RWPE2 (cell line): ENCODE data around the gene EDNRA.

Source experiments
- ATAC-seq: fragments of 200-7000 bp; cut with Tn5 transposase; 3 replicates; pipeline ENCODE4 v1.9.1; 2021; ENCODE audit warnings: low read depth
- DNase-seq: peaks from one replicate; pipeline ENCODE4 v3.0.0-alpha.2; 2020; ENCODE audit warnings: low spot score
- H3K27ac ChIP-seq: fragments of 450-650 bp; 2 replicates; pipeline ENCODE4 v1.5.1; 2017; ENCODE audit warnings: mild to moderate bottlenecking; ENCODE audit not compliant: poor library complexity, severe bottlenecking
- H3K27me3 ChIP-seq: fragments of 250-450 bp; sonication (Bioruptor Pico); 2 replicates; pipeline ENCODE4 v1.5.1; 2021; ENCODE audit warnings: mild to moderate bottlenecking, moderate library complexity; ENCODE audit not compliant: insufficient read depth, poor library complexity, severe bottlenecking
- H3K36me3 ChIP-seq: fragments of 250-450 bp; sonication (Bioruptor Pico); 2 replicates; pipeline ENCODE4 v1.5.1; 2020; ENCODE audit warnings: low read depth, mild to moderate bottlenecking, moderate library complexity
- H3K4me1 ChIP-seq: fragments of 250-450 bp; sonication (Bioruptor Pico); 2 replicates; pipeline ENCODE4 v1.5.1; 2021; ENCODE audit warnings: mild to moderate bottlenecking, moderate library complexity; ENCODE audit not compliant: insufficient read depth, poor library complexity, severe bottlenecking
- H3K4me3 ChIP-seq: fragments of 250-450 bp; sonication (Bioruptor Pico); 2 replicates; pipeline ENCODE4 v1.5.1; 2021; ENCODE audit warnings: mild to moderate bottlenecking, moderate library complexity; ENCODE audit not compliant: severe bottlenecking
- H3K9me3 ChIP-seq: fragments of 250-450 bp; sonication (Bioruptor Pico); 2 replicates; pipeline ENCODE4 v1.5.1; 2021; ENCODE audit warnings: mild to moderate bottlenecking, moderate library complexity; ENCODE audit not compliant: severe bottlenecking
- CTCF ChIP-seq: fragments of 450-650 bp; IDR thresholded peaks from one replicate; pipeline ENCODE4 v1.5.1; 2017; ENCODE audit warnings: mild to moderate bottlenecking, moderate library complexity; ENCODE audit not compliant: poor library complexity, severe bottlenecking

The EDNRA gene

GRCh38 chr4:147492761-147493160, 11.9 kb downstream of the EDNRA start:
- Histone ChIP-seq H3K4me3 (no peak overlapping the region), H3K36me3 (no peaks in the 10 kb centered on the region), H3K27ac (no peak overlapping the region), H3K9me3 (no peaks in the 10 kb centered on the region), H3K27me3 (no peaks in the 10 kb centered on the region), H3K4me1 (peaks cover 3% of the 10 kb centered on the region)
- no peak for ATAC-seq
- TF ChIP-seq CTCF: no peak
- no peak for DNase-seq

GRCh38 chr4:147493307-147493706, 12.4 kb downstream of the EDNRA start:
- Histone ChIP-seq H3K4me1 (peaks cover 8% of the 10 kb centered on the region), H3K9me3 (no peaks in the 10 kb centered on the region), H3K4me3 (no peak overlapping the region), H3K27ac (no peak overlapping the region), H3K27me3 (no peaks in the 10 kb centered on the region), H3K36me3 (no peaks in the 10 kb centered on the region)
- ATAC-seq: no peak
- DNase-seq: no peak
- TF ChIP-seq CTCF: no peak

- Histone ChIP-seq H3K9me3 (no peaks in the 10 kb centered on the region), H3K4me3 (no peak overlapping the region), H3K36me3 (no peaks in the 10 kb centered on the region), H3K27me3 (no peaks in the 10 kb centered on the region), H3K27ac (no peak overlapping the region), H3K4me1 (peaks cover 14% of the 10 kb centered on the region)
- no peak for ATAC-seq
- no peak for DNase-seq
- TF ChIP-seq CTCF: no peak
These were observed 13.4 kb downstream of the EDNRA start for GRCh38 chr4:147494301-147494700.

GRCh38 chr4:147496500-147496899, 15.6 kb downstream of the EDNRA start:
- peaks cover 14% of the 10 kb centered on the region for H3K4me1 ChIP-seq
- H3K4me3 ChIP-seq: no peak overlapping the region
- DNase-seq: no peak
- H3K36me3 ChIP-seq: no peaks in the 10 kb centered on the region
- H3K27me3 ChIP-seq: no peaks in the 10 kb centered on the region
- no peaks in the 10 kb centered on the region for H3K9me3 ChIP-seq
- ATAC-seq: no peak
- H3K27ac ChIP-seq: no peak overlapping the region
- no peak for TF ChIP-seq CTCF

GRCh38 chr4:147498031-147498660, 17.2 kb downstream of the EDNRA start:
- no peak for TF ChIP-seq CTCF
- ATAC-seq: peak; percentile 94
- Histone ChIP-seq H3K36me3 (no peaks in the 10 kb centered on the region), H3K9me3 (no peaks in the 10 kb centered on the region), H3K27ac (peak overlapping the region; percentile 79), H3K4me1 (peaks cover 14% of the 10 kb centered on the region), H3K27me3 (no peaks in the 10 kb centered on the region), H3K4me3 (no peak overlapping the region)
- no peak for DNase-seq
